HG02759 (cell line): ENCODE results near the gene RAPGEF1.

Source experiments
- ATAC-seq: cut with Tn5 transposase; IDR thresholded peaks from one replicate; pipeline ENCODE4 v1.9.1; 2021; ENCODE audit warnings: mild to moderate bottlenecking, moderate library complexity; ENCODE audit not compliant: unreplicated experiment

Gene RAPGEF1

DNA sequence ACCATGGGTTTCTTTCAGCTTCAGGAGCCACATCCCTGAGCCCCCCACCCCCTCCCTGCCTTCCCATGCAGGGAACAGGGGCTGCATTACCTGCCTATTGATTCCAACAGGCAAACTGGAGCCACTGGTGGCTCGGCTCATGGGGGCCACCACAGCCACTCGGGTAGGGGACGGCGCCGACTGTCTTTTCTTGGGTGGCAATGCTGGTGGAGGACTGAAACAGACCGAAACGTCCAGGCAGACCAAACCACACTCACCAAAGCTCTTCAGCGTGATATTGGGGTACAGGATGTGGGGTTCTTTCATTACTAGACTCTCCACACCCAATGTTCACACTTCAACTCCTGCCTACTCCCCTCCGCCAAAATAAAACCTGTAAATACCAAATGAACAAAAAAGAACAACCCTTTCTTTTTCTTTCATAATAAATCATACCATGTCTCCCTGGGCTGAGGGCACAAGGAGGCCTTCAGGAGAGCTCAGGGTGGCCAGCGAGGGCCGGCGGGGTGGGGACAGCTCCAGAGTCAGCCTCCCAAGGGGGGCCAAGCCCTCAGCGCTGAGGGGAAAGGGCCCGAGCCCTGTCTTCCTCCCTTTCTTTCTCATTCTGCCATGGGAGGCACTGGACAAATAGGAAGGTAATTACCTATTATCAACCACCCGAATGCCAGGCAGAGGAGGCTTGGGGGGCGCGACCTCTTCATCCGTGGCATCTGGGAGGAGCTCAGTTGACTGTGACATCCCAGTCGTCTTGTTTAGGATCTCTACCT, 111.2 kb downstream of the RAPGEF1 start:
- ATAC-seq = no peak

GRCh38 chr9:131627648-131628458, 112.0 kb downstream of the RAPGEF1 start:
- ATAC-seq = peak; percentile 50

GRCh38 chr9:131627326-131627647, 112.6 kb downstream of the RAPGEF1 start:
- no peak for ATAC-seq

- no peak for ATAC-seq
Observed at GRCh38 chr9:131625790-131626670, 113.8 kb downstream of the RAPGEF1 start.

GRCh38 chr9:131625508-131625787, 114.4 kb downstream of the RAPGEF1 start:
- ATAC-seq = no peak

- ATAC-seq = no peak
Observed at GRCh38 chr9:131624636-131625507, 115.0 kb downstream of the RAPGEF1 start.

- no peak for ATAC-seq
Observed at GRCh38 chr9:131623655-131624330, 116.1 kb downstream of the RAPGEF1 start.

DNA sequence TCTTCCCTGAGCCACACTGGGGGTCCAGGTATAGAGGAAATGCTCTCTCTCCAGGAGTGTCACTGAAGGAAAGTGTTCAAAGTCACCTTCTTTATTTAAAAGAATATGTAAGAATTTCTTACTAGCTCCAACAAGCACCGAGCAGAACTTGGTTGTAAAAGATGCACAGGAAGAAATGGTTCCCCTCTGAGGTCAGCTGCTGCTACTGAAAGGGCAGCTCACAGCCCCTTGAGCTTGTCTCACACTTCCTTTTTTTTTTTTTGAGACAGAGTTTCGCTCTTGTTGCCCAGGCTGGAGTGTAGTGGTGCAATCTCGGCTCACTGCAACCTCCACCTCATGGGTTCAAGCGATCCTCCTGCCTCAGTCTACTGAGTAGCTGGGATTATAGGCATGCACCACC, 117.4 kb downstream of the RAPGEF1 start:
- ATAC-seq = no peak

DNA sequence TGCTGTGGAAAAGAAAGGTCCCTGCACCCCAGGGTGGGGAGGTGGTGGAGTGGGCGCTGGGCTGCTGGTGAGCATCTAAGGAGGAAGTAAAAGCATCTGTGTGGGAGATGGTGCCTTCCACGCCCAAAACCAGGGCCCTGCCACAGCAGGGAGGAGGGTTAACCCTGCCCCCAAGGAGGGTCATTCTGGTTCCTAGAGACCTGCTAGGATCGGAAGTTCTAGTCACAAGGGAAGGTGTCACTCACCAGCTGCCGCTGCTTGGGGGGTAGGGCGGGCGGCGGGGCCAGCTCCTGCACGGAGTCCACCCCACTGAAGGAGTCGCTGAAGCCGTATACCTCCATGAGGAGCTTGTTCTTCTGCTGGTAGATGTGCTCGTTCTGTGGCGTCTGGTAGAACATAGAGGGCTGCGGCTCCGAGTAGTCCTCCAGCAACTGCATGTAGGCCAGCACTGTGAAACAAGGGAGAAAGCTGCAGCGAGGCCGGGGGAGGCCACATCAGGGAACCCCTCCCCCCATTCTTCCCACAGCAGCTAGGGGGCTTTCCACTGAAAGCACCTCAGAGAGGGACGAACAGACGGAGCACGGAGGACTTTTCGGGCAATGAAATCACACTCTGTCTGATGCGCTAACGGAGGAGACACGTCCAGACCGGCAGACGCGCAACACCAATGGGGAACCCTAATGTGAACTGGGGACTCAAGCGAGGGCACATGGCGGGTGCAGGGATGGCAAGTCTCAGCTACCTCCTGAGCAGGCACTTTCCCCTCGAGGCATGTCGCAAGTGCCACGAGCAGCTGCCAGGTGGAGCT, 118.1 kb downstream of the RAPGEF1 start:
- peak; percentile 65 for ATAC-seq

GRCh38 chr9:131620764-131621520, 118.9 kb downstream of the RAPGEF1 start:
- ATAC-seq = no peak

DNA sequence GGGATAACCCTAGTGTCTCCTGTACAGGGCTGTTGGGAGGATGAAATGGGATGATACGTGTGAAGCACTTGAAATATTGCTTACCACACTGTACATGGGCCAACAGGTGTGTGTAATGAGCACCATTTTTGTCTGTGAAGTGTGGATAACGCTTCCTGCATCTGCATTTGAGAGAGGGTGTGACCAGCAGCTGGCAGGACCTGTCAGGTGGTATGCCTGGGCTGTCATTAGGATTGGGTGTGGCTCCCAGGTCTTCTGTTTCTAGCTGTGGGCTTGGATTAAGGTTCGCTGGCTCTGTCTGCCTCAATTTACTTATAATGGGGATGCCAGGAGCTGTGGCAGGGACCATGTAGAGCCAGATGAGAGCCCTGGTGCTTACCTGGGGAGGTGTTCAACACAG, 120.2 kb downstream of the RAPGEF1 start:
- ATAC-seq = no peak

DNA sequence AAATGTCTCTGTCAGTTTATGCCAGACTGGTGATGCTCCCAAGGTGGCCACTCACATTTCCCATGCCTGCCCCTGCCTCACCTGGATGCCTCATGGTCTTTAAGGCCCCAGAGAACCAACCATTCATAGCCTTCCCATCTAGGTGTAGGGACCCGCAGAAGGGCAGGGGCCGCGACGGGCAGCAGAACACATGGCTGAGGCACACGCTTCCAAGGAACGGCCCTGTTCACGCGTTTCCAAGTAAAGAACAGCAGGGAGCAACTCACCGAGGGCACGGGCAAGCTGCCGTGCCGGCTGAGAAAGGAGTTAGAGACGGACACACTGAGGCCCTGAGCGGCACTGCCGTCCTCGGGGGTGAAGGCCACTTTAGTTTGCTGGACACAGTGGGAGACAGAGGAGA, 121.1 kb downstream of the RAPGEF1 start:
- no peak for ATAC-seq

DNA sequence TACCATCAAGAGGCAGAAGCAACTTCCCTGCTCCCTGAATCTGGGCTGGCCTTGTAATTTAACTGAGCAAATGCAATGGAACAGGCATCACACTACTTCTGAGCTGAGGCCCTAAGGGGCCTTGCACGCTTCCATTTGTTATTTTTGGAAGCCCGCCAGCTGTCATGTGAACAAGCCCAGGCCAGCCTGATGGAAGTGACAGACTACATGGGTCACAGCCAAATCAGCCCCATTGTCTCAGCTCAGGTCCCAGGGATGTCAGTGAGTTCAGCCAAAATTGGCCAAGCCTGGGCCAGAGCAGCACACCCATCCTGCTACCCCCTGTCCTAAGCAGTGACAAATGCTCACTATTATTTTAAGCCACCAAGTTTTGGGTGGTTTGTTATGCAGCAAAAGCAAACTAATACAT, 121.8 kb downstream of the RAPGEF1 start:
- ATAC-seq = no peak

GRCh38 chr9:131617611-131618010, 122.3 kb downstream of the RAPGEF1 start:
- no peak for ATAC-seq

DNA sequence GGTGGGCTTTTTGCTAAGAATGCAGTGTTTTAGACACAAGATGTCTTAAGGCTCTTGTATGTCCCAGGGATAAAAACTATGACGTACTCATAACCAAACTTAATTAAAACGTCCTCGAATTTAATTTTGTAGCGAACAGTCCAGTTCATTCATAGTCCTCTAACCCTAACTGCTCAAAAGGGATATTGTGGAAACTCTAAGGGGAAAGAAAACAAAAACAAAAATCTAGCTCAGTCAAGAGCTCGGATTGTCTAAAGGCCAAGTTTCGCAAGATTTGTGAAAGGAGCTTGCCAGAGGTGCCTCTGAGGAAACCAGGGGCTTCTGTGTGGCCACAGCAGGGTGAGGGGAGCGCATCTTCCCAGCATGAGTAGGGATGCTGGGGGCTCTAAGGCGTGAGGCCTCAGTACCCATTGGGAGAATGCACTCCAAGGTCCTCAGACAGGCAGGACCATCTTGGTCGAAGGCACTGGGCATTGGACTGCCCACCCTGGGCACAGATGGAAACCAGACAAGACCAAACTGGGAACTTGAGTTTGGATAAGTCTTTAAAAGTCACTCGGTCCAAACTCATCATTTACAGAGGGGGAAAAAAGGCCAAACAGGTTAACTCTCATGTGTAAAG, 122.8 kb downstream of the RAPGEF1 start:
- ATAC-seq = no peak

DNA sequence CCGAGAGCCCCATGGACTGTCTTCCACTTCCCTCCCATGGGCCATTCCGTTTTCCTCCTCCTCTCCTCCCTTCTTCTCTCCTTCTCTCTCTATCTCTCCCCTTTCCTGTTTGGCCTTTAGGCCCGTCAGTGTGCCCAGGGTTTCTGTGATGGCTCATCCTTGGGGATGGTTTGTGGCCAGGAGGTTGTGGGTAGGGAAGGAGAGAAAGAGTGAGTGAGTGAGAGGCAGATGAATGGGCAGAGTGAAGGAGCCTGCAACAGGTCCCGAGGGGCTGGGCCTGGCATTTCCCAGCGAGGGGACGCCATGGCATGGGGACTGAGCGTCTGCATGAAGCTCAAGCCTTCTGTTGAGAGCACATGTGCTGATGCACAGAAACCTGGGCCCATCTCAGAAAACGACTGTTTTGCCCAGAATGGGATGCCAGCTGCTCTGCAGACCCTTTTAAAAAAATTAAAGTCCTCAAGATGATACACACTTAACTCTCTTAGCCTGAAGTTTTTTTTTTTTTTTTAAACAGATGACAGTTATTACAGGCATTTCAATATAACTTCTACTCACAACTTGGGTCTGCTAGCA, 125.4 kb downstream of the RAPGEF1 start:
- ATAC-seq = no peak

DNA sequence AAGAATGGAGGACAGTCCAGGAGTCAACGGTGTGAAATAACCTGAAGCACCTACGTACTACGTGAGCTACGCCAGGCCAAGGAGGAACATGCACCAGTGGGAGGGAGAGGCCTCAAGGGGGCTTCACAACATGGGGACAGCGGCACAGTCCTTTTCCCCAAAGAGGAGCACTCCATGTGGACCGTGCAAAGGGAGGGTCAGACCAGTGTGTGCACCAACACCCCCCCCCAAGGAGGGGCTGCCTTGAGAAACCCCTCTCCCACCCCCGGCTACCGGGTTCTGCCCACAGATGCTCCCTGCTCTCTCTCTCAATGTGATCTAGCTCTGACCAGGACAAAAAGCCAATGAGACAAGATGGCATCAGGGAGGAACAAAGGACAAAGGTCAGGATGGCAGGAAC, 126.0 kb downstream of the RAPGEF1 start:
- no peak for ATAC-seq

DNA sequence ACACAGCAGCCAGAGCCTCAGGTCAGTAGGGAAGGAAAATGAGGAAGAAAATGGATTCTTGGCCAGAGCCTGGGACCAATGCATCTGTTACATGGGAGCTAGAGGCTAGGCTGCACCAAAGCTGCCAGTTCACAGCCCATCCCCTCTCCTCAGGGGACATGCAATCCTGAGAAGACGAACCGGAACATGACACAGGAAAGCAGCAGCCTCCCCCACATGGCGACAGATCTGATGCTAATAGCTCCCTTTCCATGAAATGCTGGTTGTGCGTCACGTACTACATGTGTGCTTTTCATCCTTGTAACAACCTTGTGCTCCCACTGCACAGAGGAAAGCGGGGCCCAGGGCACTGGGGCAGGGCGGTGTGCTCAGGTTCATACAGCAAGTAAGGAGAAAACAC, 127.0 kb downstream of the RAPGEF1 start:
- ATAC-seq = no peak
